Gastrocnemius medialis (tissue), 4 donors: ENCODE measurements around the gene BRWD1. TPM values are rescaled to one million over a fixed set of nuclear protein-coding genes. Genes with fewer than 3 reads are reported as not detected.

Experiments
- ATAC-seq, 2 donors: fragments of 150-250 bp; one replicate each; pipeline ENCODE4 v1.9.1; 2016
- DNase-seq, 2 donors: peaks; one replicate each; pipeline ENCODE4 v3.0.0-alpha.2; 2019
- H3K27ac ChIP-seq, 4 donors: fragments of 200-600 bp; sonication (generic); 1 replicate in 1 of 4; 2 replicates in 3 of 4; pipeline ENCODE4 v1.5.1; 2016 to 2018; ENCODE audit warnings: mild to moderate bottlenecking in 2 of 4, moderate library complexity in 1 of 4
- H3K27me3 ChIP-seq, 3 donors: fragments of 200-600 bp; sonication (generic) in 2 of 3; 1 replicate in 1 of 3; 2 replicates in 2 of 3; pipeline versions ENCODE4 v1.5.1 to v1.6.0; 2016 to 2019; ENCODE audit warnings: mild to moderate bottlenecking in 1 of 3, moderate library complexity in 1 of 3
- H3K36me3 ChIP-seq, 2 donors: fragments of 200-600 bp; sonication (generic) in 1 of 2; one replicate each; pipeline ENCODE4 v1.5.1; 2017 to 2018
- H3K4me1 ChIP-seq, 2 donors: fragments of 200-600 bp; sonication (generic) in 1 of 2; one replicate each; pipeline ENCODE4 v1.5.1; 2016 to 2017; ENCODE audit warnings: mild to moderate bottlenecking in 2 of 2
- H3K4me3 ChIP-seq, 4 donors: fragments of 200-600 bp; sonication (generic) in 3 of 4; 1 replicate in 1 of 4; 2 replicates in 3 of 4; pipeline ENCODE4 v1.5.1; 2016 to 2019; ENCODE audit warnings: mild to moderate bottlenecking in 2 of 4
- H3K9me3 ChIP-seq, 3 donors: fragments of 200-600 bp; sonication (generic) in 2 of 3; 1 replicate in 1 of 3; 2 replicates in 2 of 3; pipeline ENCODE4 v1.5.1; 2016 to 2019
- POLR2A ChIP-seq, 2 donors: fragments of 450-650 bp; IDR thresholded peaks; one replicate each; pipeline ENCODE4 v1.6.1; 2017; ENCODE audit warnings: antibody characterized with exemption in 2 of 2, mild to moderate bottlenecking in 2 of 2, moderate library complexity in 2 of 2
- in situ Hi-C, 4 donors: fragments of 200-750 bp; cut with MboI; loops; one replicate each; pipeline versions ENCODE4 v1.15.0 to v1.8.0; 2017; ENCODE audit warnings: low sequenced_read_pairs in 4 of 4
- intact Hi-C: fragments of 100-400 bp; cut with DNase I; formaldehyde crosslinking; loops from one replicate; pipeline ENCODE4 v1.15.1; 2023; ENCODE audit warnings: low total_unique reads
- total RNA-seq, 4 donors: library from RNA; depleted of rRNA; stranded (reverse); fragments of >200 nt; gene quantifications; one replicate each; pipeline versions ENCODE4 v1.1.0 to v1.2.3, GENCODE V29; 2016
- TF ChIP-seq, protein P1 (sequence below), 5 experiments: fragments of 450-650 bp in 3 of 5; fragments of 200-600 bp in 2 of 5; sonication (generic) in 2 of 5; IDR thresholded peaks in 4 of 5; conservative IDR thresholded peaks in 1 of 5; 1 replicate in 4 of 5; 2 replicates in 1 of 5; pipeline ENCODE4 v1.5.1; 2016 to 2019; ENCODE audit warnings: antibody characterized with exemption in 5 of 5, mild to moderate bottlenecking in 3 of 5, moderate library complexity in 3 of 5

The BRWD1 gene
- total RNA-seq, 4 donors from 2014 or later = 42.2 to 65.7 (median 50.4) TPM

DNA sequence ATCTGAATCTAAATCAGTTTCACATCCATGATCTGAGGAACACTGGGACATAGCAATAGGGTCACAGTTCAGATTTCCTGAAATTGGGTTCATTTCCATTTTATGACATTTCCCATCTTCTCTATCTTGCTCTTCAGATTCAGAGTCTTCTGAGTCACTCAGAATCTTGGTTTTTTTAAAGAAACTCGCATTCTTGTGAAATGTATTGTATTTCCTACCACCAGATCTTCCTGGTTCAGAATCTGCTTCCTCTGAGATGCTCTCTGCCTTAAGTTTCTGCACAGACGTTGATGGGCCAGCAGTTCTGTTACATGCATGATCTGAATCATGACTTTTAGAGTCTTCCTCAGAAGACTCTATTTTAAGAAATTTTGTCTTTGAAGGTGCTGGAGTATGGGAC lies 114.6 kb downstream of the BRWD1 start:
- no peak for DNase-seq
- in situ Hi-C loops = loop anchor here in 2 of 4 donors (25.0 kb wide), 1 partner anchor 189 kb away; a partner anchor contains a TSS

DNA sequence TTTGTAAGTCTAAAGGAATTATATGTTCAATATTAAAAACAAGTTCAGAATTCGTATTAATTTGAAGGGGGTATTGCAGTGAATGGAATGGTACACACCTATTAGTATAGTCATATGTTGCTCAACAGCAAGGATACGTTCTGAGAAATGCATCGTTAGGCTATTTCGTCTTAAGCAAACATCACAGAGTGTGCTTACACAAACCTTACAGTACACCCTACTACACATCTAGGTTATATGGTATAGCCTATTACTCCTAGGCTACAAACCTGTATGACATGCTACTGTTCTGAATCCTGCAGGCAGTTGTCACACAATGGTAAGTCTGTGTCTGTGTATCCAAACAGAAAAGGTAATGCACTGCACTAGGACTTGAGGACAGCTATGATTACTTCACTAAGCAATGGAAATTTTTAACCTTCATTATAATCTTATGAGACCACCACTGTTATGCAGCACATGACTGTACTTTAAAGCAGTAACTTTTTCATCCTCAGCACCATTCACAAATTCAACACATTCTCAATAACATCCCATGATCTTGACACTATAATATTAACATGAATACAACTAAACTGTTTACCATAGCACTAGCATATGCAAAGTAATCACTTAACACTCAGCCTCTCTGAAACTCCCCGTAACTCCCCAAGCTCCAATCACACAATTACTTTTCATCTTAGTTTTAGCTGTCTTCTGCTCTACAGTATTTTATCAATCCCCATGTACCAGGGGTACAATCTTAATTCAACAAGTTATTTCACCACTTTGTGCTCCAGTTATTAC lies 115.8 kb downstream of the BRWD1 start:
- Histone ChIP-seq H3K27ac (no peak overlapping the region), H3K9me3 (no peaks in the 10 kb centered on the region), H3K4me1 (no peaks in the 10 kb centered on the region), H3K4me3 (no peak overlapping the region), H3K27me3 (no peaks in the 10 kb centered on the region), H3K36me3 (peaks cover 0 to 83% of the 10 kb centered on the region in 2 donors)
- ATAC-seq = no peak
- in situ Hi-C loops = loop anchor here in 2 of 4 donors (25.0 kb wide), 1 partner anchor 190 kb away; a partner anchor contains a TSS
- DNase-seq = no peak
- intact Hi-C loops = no loop called here
- no peak for TF ChIP-seq POLR2A (IDR thresholded peaks at IDR 0.05)
- TF ChIP-seq, protein P1, sequence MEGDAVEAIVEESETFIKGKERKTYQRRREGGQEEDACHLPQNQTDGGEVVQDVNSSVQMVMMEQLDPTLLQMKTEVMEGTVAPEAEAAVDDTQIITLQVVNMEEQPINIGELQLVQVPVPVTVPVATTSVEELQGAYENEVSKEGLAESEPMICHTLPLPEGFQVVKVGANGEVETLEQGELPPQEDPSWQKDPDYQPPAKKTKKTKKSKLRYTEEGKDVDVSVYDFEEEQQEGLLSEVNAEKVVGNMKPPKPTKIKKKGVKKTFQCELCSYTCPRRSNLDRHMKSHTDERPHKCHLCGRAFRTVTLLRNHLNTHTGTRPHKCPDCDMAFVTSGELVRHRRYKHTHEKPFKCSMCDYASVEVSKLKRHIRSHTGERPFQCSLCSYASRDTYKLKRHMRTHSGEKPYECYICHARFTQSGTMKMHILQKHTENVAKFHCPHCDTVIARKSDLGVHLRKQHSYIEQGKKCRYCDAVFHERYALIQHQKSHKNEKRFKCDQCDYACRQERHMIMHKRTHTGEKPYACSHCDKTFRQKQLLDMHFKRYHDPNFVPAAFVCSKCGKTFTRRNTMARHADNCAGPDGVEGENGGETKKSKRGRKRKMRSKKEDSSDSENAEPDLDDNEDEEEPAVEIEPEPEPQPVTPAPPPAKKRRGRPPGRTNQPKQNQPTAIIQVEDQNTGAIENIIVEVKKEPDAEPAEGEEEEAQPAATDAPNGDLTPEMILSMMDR (IDR thresholded peaks at IDR 0.05 in 4 of 5, conservative IDR thresholded peaks at IDR 0.05 in 1 of 5) = no peak

More for the DNA sequence above, 114.6 kb downstream of the BRWD1 start:
- Histone ChIP-seq H3K4me1 (no peaks in the 10 kb centered on the region), H3K27ac (no peak overlapping the region), H3K9me3 (no peaks in the 10 kb centered on the region), H3K36me3 (peaks cover 0 to 77% of the 10 kb centered on the region in 2 donors), H3K4me3 (no peak overlapping the region), H3K27me3 (no peaks in the 10 kb centered on the region)
- TF ChIP-seq, protein P1 (IDR thresholded peaks at IDR 0.05 in 4 of 5, conservative IDR thresholded peaks at IDR 0.05 in 1 of 5) = no peak
- TF ChIP-seq POLR2A (IDR thresholded peaks at IDR 0.05) = no peak
- no peak for ATAC-seq
- intact Hi-C loops = no loop called here

DNA sequence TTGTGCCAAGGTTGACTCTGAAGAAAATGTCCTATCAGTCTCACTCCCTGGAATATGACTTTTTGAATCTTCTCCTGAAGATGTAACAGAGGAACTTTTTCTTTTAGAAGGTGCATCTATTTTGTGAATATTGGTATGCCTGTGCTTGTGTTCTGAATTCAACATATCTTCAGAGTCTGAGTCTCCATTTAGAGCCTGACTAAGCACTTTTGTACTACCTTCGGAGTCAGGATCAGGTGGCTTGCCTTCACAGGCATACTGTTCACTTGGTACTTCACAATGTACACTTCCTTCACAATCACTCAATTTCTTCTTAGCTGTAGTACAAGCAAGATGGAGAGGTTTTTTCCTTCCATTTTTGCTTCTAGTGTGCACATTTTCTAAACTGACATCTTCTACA lies 116.6 kb downstream of the BRWD1 start:
- intact Hi-C loops (no loop called here), in situ Hi-C loops (loop anchor here in 2 of 4 donors (25.0 kb wide), 1 partner anchor 190 kb away; a partner anchor contains a TSS)
- Histone ChIP-seq H3K4me1 (no peaks in the 10 kb centered on the region), H3K27me3 (no peaks in the 10 kb centered on the region), H3K27ac (no peak overlapping the region), H3K4me3 (no peak overlapping the region), H3K9me3 (no peaks in the 10 kb centered on the region), H3K36me3 (peaks cover 0 to 75% of the 10 kb centered on the region in 2 donors)
- ATAC-seq (no peak), DNase-seq (no peak)
- no peak for TF ChIP-seq POLR2A (IDR thresholded peaks at IDR 0.05)
- TF ChIP-seq, protein P1 (IDR thresholded peaks at IDR 0.05 in 4 of 5, conservative IDR thresholded peaks at IDR 0.05 in 1 of 5) = no peak

DNA sequence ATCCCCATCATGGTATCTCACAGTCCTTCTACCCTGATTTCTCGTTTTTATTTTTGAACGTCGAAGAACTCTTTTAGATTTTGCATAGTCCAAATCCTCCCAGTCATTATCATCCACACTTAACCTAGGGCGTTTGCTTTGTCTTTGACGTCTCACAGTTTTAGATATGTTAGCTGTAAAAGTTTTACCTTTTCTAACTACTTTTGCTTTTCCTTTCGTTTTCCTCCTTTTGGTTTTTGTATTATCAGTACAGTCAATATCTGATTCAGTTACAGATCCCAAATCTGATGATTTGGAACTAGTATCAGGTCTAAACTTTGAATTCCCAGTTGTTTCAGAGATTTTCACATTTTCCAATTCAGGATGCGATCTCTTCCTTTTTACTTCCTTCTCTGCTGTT lies 117.1 kb downstream of the BRWD1 start:
- H3K36me3 ChIP-seq = peaks cover 0 to 70% of the 10 kb centered on the region in 2 donors
- DNase-seq = no peak
- H3K9me3 ChIP-seq = no peaks in the 10 kb centered on the region
- intact Hi-C loops (no loop called here), in situ Hi-C loops (loop anchor here in 2 of 4 donors (25.0 kb wide), 1 partner anchor 191 kb away; a partner anchor contains a TSS)
- H3K4me1 ChIP-seq = no peaks in the 10 kb centered on the region
- H3K27me3 ChIP-seq = no peaks in the 10 kb centered on the region
- ATAC-seq = no peak
- H3K4me3 ChIP-seq = no peak overlapping the region
- no peak overlapping the region for H3K27ac ChIP-seq
- TF ChIP-seq POLR2A (IDR thresholded peaks at IDR 0.05) = no peak
- TF ChIP-seq, protein P1 (IDR thresholded peaks at IDR 0.05 in 4 of 5, conservative IDR thresholded peaks at IDR 0.05 in 1 of 5) = no peak
